GM21423 (cell line): Measurements from ENCODE around the gene G6PC3.

Experiments used
- ATAC-seq: cut with Tn5 transposase; IDR thresholded peaks from one replicate; pipeline ENCODE4 v1.9.1; 2021; ENCODE audit warnings: mild to moderate bottlenecking, moderate library complexity; ENCODE audit not compliant: unreplicated experiment

Gene G6PC3

DNA sequence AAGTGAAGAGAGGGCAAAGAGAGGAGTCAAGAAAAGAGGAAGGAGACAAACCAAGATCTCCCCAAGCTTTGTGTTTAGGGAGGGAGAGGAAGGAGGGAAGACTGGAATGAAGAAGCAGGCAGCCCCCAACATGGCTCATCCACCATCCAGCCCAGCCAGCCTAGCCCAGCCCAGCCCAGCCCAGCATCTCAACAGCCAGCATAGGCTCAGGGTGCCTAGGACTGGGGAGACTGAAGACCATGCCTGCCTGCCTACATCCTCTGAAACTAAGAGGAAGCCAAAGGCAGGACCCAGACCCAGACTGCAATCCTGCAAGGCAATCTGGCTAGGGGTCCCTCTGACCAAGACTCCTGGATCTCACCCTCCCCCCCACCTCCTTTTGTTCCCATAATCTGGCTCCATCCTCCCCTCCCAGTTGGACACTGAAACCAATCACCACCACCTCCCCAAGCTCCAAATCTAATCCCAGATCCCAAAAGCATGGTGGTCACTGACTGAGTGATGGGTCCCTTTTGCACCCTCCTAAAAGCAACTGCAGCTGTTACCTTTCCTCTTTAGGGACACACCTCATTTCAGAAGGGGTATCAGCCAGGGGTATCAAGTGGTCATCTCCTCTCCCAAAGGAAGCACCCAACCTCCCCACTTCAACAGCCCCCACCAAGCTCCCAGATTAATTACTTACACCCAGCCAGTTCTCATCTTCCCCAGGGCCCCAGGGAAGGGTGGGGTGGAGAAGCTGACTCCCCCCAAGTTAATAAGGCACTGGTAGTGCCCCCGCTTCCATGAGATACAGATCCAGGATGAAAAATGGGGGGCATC is 51.7 kb downstream of the G6PC3 start:
- no peak for ATAC-seq

DNA sequence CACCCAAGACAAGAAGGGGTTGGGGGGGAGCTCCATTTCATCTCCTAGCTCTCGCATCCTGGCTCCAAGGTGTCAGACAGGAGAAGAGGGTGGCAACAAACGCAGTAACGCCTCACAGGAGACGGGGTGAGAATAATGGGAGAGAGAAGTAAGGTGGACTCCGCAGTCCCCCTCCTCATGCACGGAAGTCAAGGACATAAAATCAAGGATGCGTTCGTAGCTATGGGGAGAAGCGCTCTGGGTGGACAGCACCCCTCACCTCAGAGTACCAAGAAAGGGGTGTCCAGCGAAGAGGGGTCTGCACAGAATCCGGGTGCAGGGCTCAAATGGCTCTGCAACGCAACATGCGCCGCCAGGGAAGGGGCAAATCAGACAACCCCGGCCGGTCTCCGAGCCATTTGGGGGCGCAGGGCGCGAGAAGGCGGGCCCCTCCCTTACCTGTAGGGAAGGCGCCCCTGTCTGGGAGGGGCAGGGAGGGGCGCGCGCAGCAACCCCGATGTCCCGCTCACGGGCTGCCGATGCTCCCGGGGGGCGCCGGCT is 52.4 kb downstream of the G6PC3 start:
- peak; percentile 7 for ATAC-seq

- ATAC-seq, result peak; percentile 93
Observed at GRCh38 chr17:44123356-44124117, 53.0 kb downstream of the G6PC3 start, which contains the start of gene HDAC5. Gene HDAC5 (minus strand): TSS chr17:44123641. CDS start chr17:44117515, 6,126 bp downstream.

DNA sequence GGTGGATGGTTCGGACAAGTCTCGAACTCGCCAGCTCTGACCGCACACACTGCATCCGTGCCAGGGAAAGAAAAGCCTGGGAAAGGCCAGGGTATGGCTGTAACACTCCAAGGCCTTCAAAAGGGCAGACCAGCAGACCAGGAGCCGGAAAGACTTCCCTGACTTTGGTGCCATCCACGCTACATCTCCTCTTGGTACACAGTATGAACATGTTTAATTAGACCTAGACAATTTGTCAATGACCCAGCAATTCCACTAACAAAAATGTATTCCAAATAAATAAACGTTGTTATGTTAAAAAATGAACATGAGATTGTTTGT is 53.5 kb downstream of the G6PC3 start:
- no peak for ATAC-seq
